HCT116 (cell line): ENCODE data around the gene RHNO1.

Source experiments
- CTCF ChIP-seq, 3 experiments: fragments of 200-600 bp in 1 of 3; sonication (generic) in 1 of 3; IDR thresholded peaks in 2 of 3; conservative IDR thresholded peaks in 1 of 3; 2 replicates each; pipeline ENCODE4 v1.5.1; 2012 to 2017; ENCODE audit warnings: low read depth in 2 of 3, low read length in 2 of 3, antibody characterized with exemption in 1 of 3, borderline replicate concordance in 1 of 3, control low read depth in 1 of 3, mild to moderate bottlenecking in 1 of 3, mixed read lengths in 1 of 3, mixed run types in 1 of 3, moderate library complexity in 1 of 3; ENCODE audit not compliant: insufficient read depth in 1 of 3
- ELF1 ChIP-seq: IDR thresholded peaks from 2 replicates; pipeline ENCODE4 v1.6.1; 2012; ENCODE audit warnings: low read depth, borderline replicate concordance
- EZH2 ChIP-seq: fragments of 200-600 bp; sonication (generic); IDR thresholded peaks from 2 replicates; pipeline ENCODE4 v1.6.1; 2017; ENCODE audit warnings: antibody characterized with exemption, mixed run types
- POLR2A ChIP-seq: IDR thresholded peaks from 2 replicates; pipeline ENCODE4 v1.7.0; 2011; ENCODE audit warnings: borderline replicate concordance; ENCODE audit not compliant: insufficient read depth, insufficient read length; ENCODE audit errors: extremely low read depth
- POLR2AphosphoS5 ChIP-seq: IDR thresholded peaks from 2 replicates; pipeline ENCODE4 v1.6.1; 2011; ENCODE audit warnings: mild to moderate bottlenecking, low read depth, low read length, moderate library complexity
- SIN3A ChIP-seq: IDR thresholded peaks from 2 replicates; pipeline ENCODE4 v1.6.1; 2012; ENCODE audit warnings: low read depth
- SP1 ChIP-seq: IDR thresholded peaks from 2 replicates; pipeline ENCODE4 v1.6.1; 2012; ENCODE audit warnings: low read depth
- YY1 ChIP-seq: IDR thresholded peaks from 2 replicates; pipeline ENCODE4 v1.6.1; 2011; ENCODE audit warnings: low read length, low read depth, moderate library complexity, mild to moderate bottlenecking; ENCODE audit not compliant: insufficient replicate concordance; ENCODE audit errors: extremely low read depth

DNA sequence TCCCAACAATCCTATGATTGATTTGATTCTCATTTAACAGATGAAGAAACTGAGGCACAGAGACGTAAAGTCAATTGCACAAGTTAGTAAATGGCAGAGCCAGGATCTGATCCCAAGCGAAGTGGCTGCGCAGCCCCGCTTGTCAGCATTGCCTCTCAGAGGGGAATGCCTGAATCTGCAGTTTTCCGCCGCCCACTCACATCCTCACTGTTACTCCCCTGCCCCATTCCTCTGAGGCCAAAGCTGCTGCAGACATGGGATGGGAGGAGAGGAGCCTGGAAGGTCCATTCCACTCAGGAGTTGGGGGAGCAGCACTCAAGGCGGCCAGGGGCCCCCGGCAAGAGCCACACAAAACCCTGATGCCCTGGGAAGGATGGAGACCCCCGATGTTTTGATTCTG is 43.2 kb upstream of the RHNO1 start:
- TF ChIP-seq CTCF (IDR thresholded peaks at IDR 0.05 in 2 of 3, conservative IDR thresholded peaks at IDR 0.05 in 1 of 3; ENCODE audit: borderline replicate concordance in 1 of 3, insufficient read depth in 1 of 3, low read depth in 2 of 3, low read length in 2 of 3) (no peak), POLR2A (no peak), SIN3A (no peak), POLR2AphosphoS5 (no peak), YY1 (no peak), SP1 (no peak), ELF1 (no peak), EZH2 (no peak)
